NCI-H524 (cell line): Measurements from ENCODE around the gene RTTN.

ENCODE experiments used
- DNase-seq, 2 experiments: peaks; one replicate each; lab custom pipeline; 2025; lab: John Stamatoyannopoulos, UW

The RTTN gene

GRCh38 chr18:70197844-70198243 lies 7.6 kb downstream of the RTTN start:
- DNase-seq = no peak

- no peak for DNase-seq
Measured at GRCh38 chr18:70197026-70197425, 8.5 kb downstream of the RTTN start.

GRCh38 chr18:70195852-70196434 lies 9.5 kb downstream of the RTTN start:
- DNase-seq = peak in 1 of 2 experiments; percentile 44

- no peak for DNase-seq
Measured at GRCh38 chr18:70195014-70195614, 10.4 kb downstream of the RTTN start.

GRCh38 chr18:70194227-70194890 lies 11.1 kb downstream of the RTTN start:
- DNase-seq = no peak

- DNase-seq = no peak
Measured at GRCh38 chr18:70190529-70190928, 15.0 kb downstream of the RTTN start.

- no peak for DNase-seq
Measured at GRCh38 chr18:70188113-70188512, 17.4 kb downstream of the RTTN start.

- DNase-seq = no peak
Measured at GRCh38 chr18:70183441-70183840, 22.0 kb downstream of the RTTN start.

- DNase-seq = no peak
Measured at GRCh38 chr18:70182548-70182947, 22.9 kb downstream of the RTTN start.

GRCh38 chr18:70181725-70182124 lies 23.8 kb downstream of the RTTN start:
- DNase-seq = no peak

- peak in 1 of 2 experiments; percentile 11 for DNase-seq
Measured at GRCh38 chr18:70181015-70181414, 24.5 kb downstream of the RTTN start.

- DNase-seq = no peak
Measured at GRCh38 chr18:70176537-70176936, 28.9 kb downstream of the RTTN start.

GRCh38 chr18:70175216-70175615 lies 30.3 kb downstream of the RTTN start:
- no peak for DNase-seq

- no peak for DNase-seq
Measured at GRCh38 chr18:70172225-70172624, 33.3 kb downstream of the RTTN start.

- no peak for DNase-seq
Measured at GRCh38 chr18:70169747-70170146, 35.7 kb downstream of the RTTN start.

- no peak for DNase-seq
Measured at GRCh38 chr18:70166668-70167067, 38.8 kb downstream of the RTTN start.

- no peak for DNase-seq
Measured at GRCh38 chr18:70165936-70166335, 39.6 kb downstream of the RTTN start.

GRCh38 chr18:70160073-70160678 lies 45.3 kb downstream of the RTTN start:
- no peak for DNase-seq

- no peak for DNase-seq
Measured at GRCh38 chr18:70158992-70159717, 46.3 kb downstream of the RTTN start.

GRCh38 chr18:70156886-70157285 lies 48.6 kb downstream of the RTTN start:
- no peak for DNase-seq

- DNase-seq = no peak
Measured at GRCh38 chr18:70154591-70155194, 50.8 kb downstream of the RTTN start.

GRCh38 chr18:70151614-70152013 lies 53.9 kb downstream of the RTTN start:
- DNase-seq = no peak
